GM12891 (cell line): ENCODE data around the gene FNDC3B.

ENCODE experiments used
- DNase-seq: peaks from one replicate; pipeline ENCODE4 v3.0.0; 2011; ENCODE audit warnings: low spot score; ENCODE audit not compliant: insufficient read length
- FAIRE-seq: peaks from 2 replicates; lab custom pipeline; 2011; peaks lifted over from hg19 to GRCh38; lab: Jason Lieb, UNC
- PAX5 ChIP-seq: IDR thresholded peaks from 2 replicates; pipeline ENCODE4 v1.6.1; 2011; ENCODE audit warnings: low read length, moderate library complexity, mild to moderate bottlenecking; ENCODE audit not compliant: insufficient read depth, severe bottlenecking
- POLR2A ChIP-seq: IDR thresholded peaks from 2 replicates; pipeline ENCODE4 v1.6.1; 2011; ENCODE audit warnings: low read depth, low read length, control low read depth
- POLR2AphosphoS5 ChIP-seq: IDR thresholded peaks from 2 replicates; pipeline ENCODE4 v1.6.1; 2011; ENCODE audit warnings: low read depth, low read length, control low read depth
- POU2F2 ChIP-seq: IDR thresholded peaks from 2 replicates; pipeline ENCODE4 v1.6.1; 2011; ENCODE audit warnings: low read depth, mild to moderate bottlenecking, control low read depth, low read length, moderate library complexity
- SPI1 ChIP-seq: IDR thresholded peaks from 2 replicates; pipeline ENCODE4 v1.6.1; 2011; ENCODE audit warnings: low read depth, low read length, control low read depth
- TAF1 ChIP-seq: IDR thresholded peaks from 2 replicates; pipeline ENCODE4 v1.6.1; 2011; ENCODE audit warnings: low read depth, low read length, control low read depth

The FNDC3B gene

DNA sequence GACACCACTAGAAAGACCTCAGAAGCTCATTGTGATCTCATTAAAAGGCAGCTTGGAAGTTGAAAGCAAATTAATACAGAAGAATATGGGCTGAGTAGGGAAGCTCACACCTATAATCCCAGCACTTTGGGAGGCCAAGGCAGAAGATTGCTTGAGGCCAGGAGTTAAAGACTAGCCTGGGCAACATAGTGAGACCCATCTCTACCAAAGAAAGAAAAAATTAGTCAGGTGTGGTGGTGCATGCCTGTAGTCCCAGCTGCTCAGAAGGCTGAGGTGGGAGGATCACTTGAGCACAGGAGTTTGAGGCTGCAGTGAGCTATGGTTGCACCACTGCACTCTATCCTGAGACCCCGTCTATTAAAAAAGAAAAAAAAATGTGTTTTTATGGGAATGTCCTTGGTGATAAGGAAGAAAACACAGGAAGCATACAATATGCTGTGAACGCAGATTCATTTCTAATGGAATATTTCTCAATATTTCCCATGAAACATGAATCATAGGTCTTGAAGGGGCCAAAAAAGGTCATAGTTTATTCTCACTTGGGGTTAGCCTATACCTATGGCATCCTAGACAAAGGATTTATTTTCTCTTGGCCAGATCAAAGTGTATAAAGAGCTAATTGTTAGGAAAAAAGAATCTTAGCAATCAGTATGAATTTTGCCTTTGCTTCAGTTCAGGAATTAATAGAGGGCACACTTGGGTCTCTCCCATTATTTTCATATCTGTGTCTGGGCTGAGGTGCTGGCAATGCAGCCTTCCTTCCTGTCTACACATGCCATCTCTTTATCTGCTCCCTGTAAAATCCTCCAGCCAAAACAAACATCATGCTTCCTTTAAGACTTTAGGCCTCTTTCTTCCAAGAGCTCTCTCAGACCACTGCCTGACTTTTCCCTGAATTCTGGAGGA lies 98.2 kb downstream of the FNDC3B start:
- DNase-seq (no peak), FAIRE-seq (no peak)
- no peak for TF ChIP-seq POLR2A
- TF ChIP-seq POU2F2 = no peak
- TF ChIP-seq PAX5 = no peak
- no peak for TF ChIP-seq TAF1
- no peak for TF ChIP-seq SPI1
- TF ChIP-seq POLR2AphosphoS5 = no peak

- FAIRE-seq (no peak), DNase-seq (no peak)
- TF ChIP-seq TAF1 = no peak
- TF ChIP-seq POLR2A = no peak
- TF ChIP-seq SPI1 = no peak
- TF ChIP-seq POLR2AphosphoS5 = no peak
- no peak for TF ChIP-seq POU2F2
- TF ChIP-seq PAX5 = no peak
Observed at GRCh38 chr3:172138193-172138537, 98.8 kb downstream of the FNDC3B start.

- TF ChIP-seq PAX5 = peak; percentile 18
- peak; percentile 24 for TF ChIP-seq SPI1
- TF ChIP-seq POLR2A = no peak
- peak; percentile 58; the same call in 1 of the 2 replicates for TF ChIP-seq TAF1
- peak; percentile 51; the same call in 1 of the 2 replicates for TF ChIP-seq POU2F2
- DNase-seq (no peak), FAIRE-seq (no peak)
Observed at GRCh38 chr3:172138792-172139507, 99.6 kb downstream of the FNDC3B start.

DNA sequence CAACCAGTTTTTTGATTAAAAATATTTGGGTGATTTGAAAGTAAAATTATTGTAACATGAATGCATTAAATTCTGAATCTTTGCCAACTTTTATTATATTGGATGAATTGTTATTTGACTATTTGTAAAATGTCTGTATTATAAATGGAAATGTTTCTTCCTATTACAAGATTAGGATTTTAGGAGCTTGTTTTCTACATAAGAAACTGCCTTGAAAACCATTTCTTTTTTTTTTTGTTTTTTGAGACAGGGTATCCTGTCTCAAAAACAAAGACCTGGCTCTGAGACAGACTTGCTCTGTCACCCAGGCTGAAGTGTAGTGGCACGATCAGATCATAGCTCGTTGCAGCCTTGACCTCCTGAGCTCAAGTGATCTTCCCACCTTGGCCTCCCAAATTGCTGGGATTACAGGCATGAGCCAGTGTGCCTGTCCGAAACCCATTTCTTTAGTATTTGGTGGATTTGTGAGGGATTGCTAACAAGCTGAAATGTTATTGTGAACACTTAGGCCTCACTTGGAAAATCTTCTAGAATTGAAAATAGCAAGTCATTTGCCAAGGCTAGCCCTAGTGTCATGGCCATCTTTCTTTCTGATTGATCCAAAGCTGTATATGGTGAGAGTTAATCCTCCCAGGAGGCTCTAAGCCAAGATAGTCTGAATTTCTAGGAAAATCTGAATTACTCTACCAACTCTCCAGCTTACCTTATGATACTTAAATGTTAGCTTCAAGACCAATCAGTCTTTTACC lies 100.3 kb downstream of the FNDC3B start:
- DNase-seq = no peak
- no peak for FAIRE-seq
- no peak for TF ChIP-seq POLR2A
- TF ChIP-seq POLR2AphosphoS5 = no peak
- TF ChIP-seq PAX5 = no peak
- no peak for TF ChIP-seq SPI1
- no peak for TF ChIP-seq TAF1
- no peak for TF ChIP-seq POU2F2

GRCh38 chr3:172140499-172141391 lies 101.4 kb downstream of the FNDC3B start:
- FAIRE-seq (no peak), DNase-seq (no peak)
- TF ChIP-seq POLR2A = no peak
- no peak for TF ChIP-seq POU2F2
- no peak for TF ChIP-seq SPI1
- no peak for TF ChIP-seq PAX5
- no peak for TF ChIP-seq TAF1
- no peak for TF ChIP-seq POLR2AphosphoS5

GRCh38 chr3:172142051-172142863 lies 102.9 kb downstream of the FNDC3B start:
- FAIRE-seq (peak; percentile 52), DNase-seq (no peak)
- TF ChIP-seq TAF1 (no peak), POU2F2 (no peak), POLR2A (no peak), PAX5 (no peak), SPI1 (peak; percentile 96)

DNA sequence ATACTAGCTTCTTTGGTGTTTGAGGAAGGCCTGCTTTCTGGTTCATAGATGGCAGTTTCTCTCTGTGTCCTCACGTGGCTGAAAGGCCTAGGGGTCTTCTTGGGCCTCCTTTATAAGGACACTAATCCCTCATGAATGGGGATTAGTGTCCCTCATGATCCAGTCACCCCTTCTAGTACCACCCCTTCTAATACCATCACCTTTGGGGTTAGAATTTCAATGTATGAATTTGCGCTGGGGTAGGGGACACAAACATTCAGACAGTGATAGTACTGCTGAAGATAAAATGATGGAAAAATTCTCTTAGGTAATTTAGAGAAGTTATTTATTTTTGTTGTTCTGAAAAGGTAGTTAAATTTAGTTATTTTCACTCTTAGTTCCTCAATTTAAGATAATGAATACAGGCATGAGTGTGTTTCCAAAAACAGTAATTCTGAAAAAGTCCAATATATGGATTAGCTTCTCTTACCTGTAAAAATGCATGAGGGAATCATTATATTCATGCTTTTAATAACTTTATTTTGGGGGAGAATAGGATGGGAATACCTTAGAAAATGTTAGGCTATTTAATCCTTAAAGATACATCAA lies 103.6 kb downstream of the FNDC3B start:
- TF ChIP-seq POU2F2 (no peak), SPI1 (no peak), POLR2A (no peak), TAF1 (no peak), PAX5 (no peak), POLR2AphosphoS5 (no peak)
- DNase-seq (no peak), FAIRE-seq (no peak)
